Trophoblast cell (in vitro differentiated cells and primary cell): ENCODE data around the gene LRRN4.
"Not testable (repeated sequence)": the region's sequence is repeated elsewhere in the genome, so short reads cannot be mapped to it uniquely, and the experiment has no call there.

Experiments
- DNase-seq, 2 donors: peaks; one replicate each; pipeline ENCODE4 v3.0.0-alpha.2; 2016
- H2AFZ ChIP-seq: 2 replicates; pipeline ENCODE4 v1.6.1; 2013; ENCODE audit warnings: low read length, moderate library complexity, mild to moderate bottlenecking; ENCODE audit not compliant: insufficient read depth, poor library complexity
- H2AK5ac ChIP-seq: 2 replicates; pipeline ENCODE4 v1.6.1; 2013; ENCODE audit warnings: mild to moderate bottlenecking, low read length
- H2BK120ac ChIP-seq: 2 replicates; pipeline ENCODE4 v1.6.1; 2013; ENCODE audit warnings: low read length, mild to moderate bottlenecking, moderate library complexity; ENCODE audit not compliant: insufficient read depth, poor library complexity
- H2BK12ac ChIP-seq: 2 replicates; pipeline ENCODE4 v1.6.1; 2013; ENCODE audit warnings: mild to moderate bottlenecking, low read length, moderate library complexity
- H2BK5ac ChIP-seq: 2 replicates; pipeline ENCODE4 v1.6.1; 2013; ENCODE audit warnings: low read length, low read depth, moderate library complexity, mild to moderate bottlenecking; ENCODE audit not compliant: poor library complexity
- H3K14ac ChIP-seq: 2 replicates; pipeline ENCODE4 v1.6.1; 2013; ENCODE audit warnings: mild to moderate bottlenecking, low read length
- H3K18ac ChIP-seq: 2 replicates; pipeline ENCODE4 v1.6.1; 2013; ENCODE audit warnings: mild to moderate bottlenecking, low read length
- H3K23ac ChIP-seq: 2 replicates; pipeline ENCODE4 v1.6.1; 2013; ENCODE audit warnings: low read length
- H3K27ac ChIP-seq: 2 replicates; pipeline ENCODE4 v1.5.1; 2013; ENCODE audit warnings: low read depth, mild to moderate bottlenecking, inconsistent platforms, low read length, moderate library complexity
- H3K27me3 ChIP-seq: 2 replicates; pipeline ENCODE4 v1.6.1; 2013; ENCODE audit warnings: inconsistent platforms, mild to moderate bottlenecking, low read length, moderate library complexity; ENCODE audit not compliant: insufficient read depth
- H3K36me3 ChIP-seq, 2 experiments: 1 replicate in 1 of 2; 2 replicates in 1 of 2; pipeline ENCODE4 v1.6.1; 2013; ENCODE audit warnings: low read length in 2 of 2, mild to moderate bottlenecking in 2 of 2, moderate library complexity in 1 of 2; ENCODE audit not compliant: insufficient read depth in 2 of 2, control insufficient read depth in 1 of 2
- H3K4ac ChIP-seq: 2 replicates; pipeline ENCODE4 v1.6.1; 2013; ENCODE audit warnings: low read depth, mild to moderate bottlenecking, low read length, moderate library complexity
- H3K4me1 ChIP-seq, 2 experiments: 1 replicate in 1 of 2; 2 replicates in 1 of 2; pipeline ENCODE4 v1.6.1; 2013; ENCODE audit warnings: low read length in 2 of 2, mild to moderate bottlenecking in 2 of 2, moderate library complexity in 1 of 2; ENCODE audit not compliant: insufficient read depth in 2 of 2, control insufficient read depth in 1 of 2
- H3K4me2 ChIP-seq: 2 replicates; pipeline ENCODE4 v1.6.1; 2013; ENCODE audit warnings: inconsistent platforms, mild to moderate bottlenecking, low read length, moderate library complexity
- H3K4me3 ChIP-seq: 2 replicates; pipeline ENCODE4 v1.5.1; 2013; ENCODE audit warnings: mild to moderate bottlenecking, low read depth, low read length, inconsistent platforms
- H3K79me1 ChIP-seq: one replicate; pipeline ENCODE4 v1.6.1; 2013; ENCODE audit warnings: low read length
- H3K79me2 ChIP-seq: 2 replicates; pipeline ENCODE4 v1.6.1; 2013; ENCODE audit warnings: low read length, mild to moderate bottlenecking; ENCODE audit not compliant: control insufficient read depth, insufficient read depth, poor library complexity
- H3K9ac ChIP-seq: 2 replicates; pipeline ENCODE4 v1.6.1; 2013; ENCODE audit warnings: mild to moderate bottlenecking, low read length
- H3K9me3 ChIP-seq: 2 replicates; pipeline ENCODE4 v1.6.1; 2013; ENCODE audit warnings: low read depth, mild to moderate bottlenecking, control low read depth, inconsistent platforms, low read length; ENCODE audit not compliant: insufficient read depth
- H4K12ac ChIP-seq: 2 replicates; pipeline ENCODE4 v1.6.1; 2013; ENCODE audit warnings: low read depth, mild to moderate bottlenecking, low read length, moderate library complexity
- H4K8ac ChIP-seq: 2 replicates; pipeline ENCODE4 v1.6.1; 2013; ENCODE audit warnings: low read depth, mild to moderate bottlenecking, low read length, moderate library complexity
- H4K91ac ChIP-seq: one replicate; pipeline ENCODE4 v1.6.1; 2013; ENCODE audit warnings: low read depth, mild to moderate bottlenecking, low read length, moderate library complexity
- WGBS: extraction: QIAGEN DNeasy Blood & Tissue Kit; methylation state at CpG from one replicate; pipeline ENCODE4 v1.1.7; 2013; ENCODE audit warnings: missing lambda C conversion rate; ENCODE audit not compliant: insufficient read length, insufficient coverage; ENCODE audit errors: extremely low coverage; 5-methylcytosine and 5-hydroxymethylcytosine counted together

LRRN4 gene

DNA sequence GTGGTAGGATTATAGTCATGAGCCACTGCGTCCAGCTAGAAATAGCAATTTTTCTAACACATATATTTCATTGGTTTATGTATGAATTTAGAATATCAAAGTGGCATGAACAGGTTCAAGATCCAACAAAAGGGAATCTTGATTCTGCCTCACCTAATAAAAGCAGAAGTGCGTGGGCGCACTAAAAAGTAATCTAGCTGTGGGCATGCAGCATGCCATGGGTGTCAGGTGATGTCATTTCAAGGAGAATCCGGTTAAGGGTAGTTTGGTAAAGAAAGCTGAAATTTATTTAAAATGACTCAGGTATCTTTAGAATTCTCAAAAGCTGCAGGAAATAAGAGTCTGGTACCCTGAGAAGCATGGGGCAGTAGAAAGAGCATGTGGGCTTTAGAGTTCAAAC, 17.6 kb downstream of the LRRN4 start:
- no peak overlapping the region for H3K9ac ChIP-seq
- H3K18ac ChIP-seq: no peak overlapping the region
- H3K79me2 ChIP-seq: no peaks in the 10 kb centered on the region
- H3K27me3 ChIP-seq: no peaks in the 10 kb centered on the region
- no peak overlapping the region for H3K14ac ChIP-seq
- no peak overlapping the region for H3K4me2 ChIP-seq
- no peak overlapping the region for H2BK12ac ChIP-seq
- H2AFZ ChIP-seq: no peak overlapping the region
- H3K4me1 ChIP-seq: no peaks in the 10 kb centered on the region
- H2BK5ac ChIP-seq: no peak overlapping the region
- no peak overlapping the region for H3K4ac ChIP-seq
- no peak overlapping the region for H3K4me3 ChIP-seq
- no peaks in the 10 kb centered on the region for H3K79me1 ChIP-seq
- no CpG with 5 or more reads among the region's 4 CpGs for WGBS
- no peak overlapping the region for H4K8ac ChIP-seq
- H4K12ac ChIP-seq: no peak overlapping the region
- DNase-seq: no peak
- no peak overlapping the region for H3K27ac ChIP-seq
- H2BK120ac ChIP-seq: no peak overlapping the region
- H2AK5ac ChIP-seq: no peak overlapping the region
- H3K23ac ChIP-seq: no peak overlapping the region
- no peak overlapping the region for H4K91ac ChIP-seq
- H3K9me3 ChIP-seq: no peaks in the 10 kb centered on the region
- peaks cover 15 to 27% of the 10 kb centered on the region in 2 experiments for H3K36me3 ChIP-seq

- Histone ChIP-seq H3K23ac (no peak overlapping the region), H3K27me3 (no peaks in the 10 kb centered on the region), H3K4me2 (no peak overlapping the region), H3K9me3 (no peaks in the 10 kb centered on the region), H3K4me1 (no peaks in the 10 kb centered on the region), H4K8ac (no peak overlapping the region), H2AFZ (no peak overlapping the region), H3K36me3 (peaks cover 8 to 17% of the 10 kb centered on the region in 2 experiments), H4K12ac (no peak overlapping the region), H2BK5ac (no peak overlapping the region), H2AK5ac (no peak overlapping the region), H3K79me2 (no peaks in the 10 kb centered on the region), H4K91ac (no peak overlapping the region), H2BK120ac (no peak overlapping the region), H3K9ac (no peak overlapping the region), H2BK12ac (no peak overlapping the region), H3K18ac (no peak overlapping the region), H3K27ac (no peak overlapping the region), H3K79me1 (no peaks in the 10 kb centered on the region), H3K14ac (no peak overlapping the region), H3K4ac (no peak overlapping the region), H3K4me3 (no peak overlapping the region)
- no peak for DNase-seq
- 100% methylated on average over 1 of the region's 2 CpGs for WGBS
Measured at GRCh38 chr20:6034134-6034969, 19.5 kb downstream of the LRRN4 start.

DNA sequence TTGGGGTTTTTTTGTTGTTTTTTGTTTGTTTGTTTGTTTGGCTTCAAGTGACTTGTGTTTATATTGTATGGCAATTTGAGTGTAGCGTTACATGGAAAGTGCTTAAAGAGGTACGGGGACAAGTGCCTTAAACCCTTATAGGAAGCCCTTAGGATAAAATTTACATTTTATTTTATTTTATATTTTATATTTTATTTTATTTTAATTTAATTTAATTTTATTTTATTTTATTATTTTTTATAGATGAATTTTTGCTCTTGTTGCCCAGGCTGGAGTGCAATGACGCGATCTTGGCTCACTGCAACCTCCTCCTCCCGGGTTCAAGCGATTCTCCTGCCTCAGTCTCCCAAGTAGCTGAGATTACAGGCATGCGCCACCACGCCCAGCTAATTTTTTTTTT, 21.0 kb downstream of the LRRN4 start:
- H2BK12ac ChIP-seq, H3K79me2 ChIP-seq, H3K4ac ChIP-seq, H4K12ac ChIP-seq, H3K9ac ChIP-seq, H2BK5ac ChIP-seq, H4K91ac ChIP-seq, H3K9me3 ChIP-seq, H2AK5ac ChIP-seq, H3K27ac ChIP-seq, H3K18ac ChIP-seq, H3K79me1 ChIP-seq, H2BK120ac ChIP-seq, H3K4me2 ChIP-seq, H3K4me3 ChIP-seq, H3K14ac ChIP-seq, DNase-seq, H3K23ac ChIP-seq, H2AFZ ChIP-seq, H4K8ac ChIP-seq, H3K4me1 ChIP-seq, H3K27me3 ChIP-seq: not testable (repeated sequence)
- H3K36me3 ChIP-seq: peaks cover 5 to 12% of the 10 kb centered on the region in 2 experiments
- WGBS: no CpG with 5 or more reads among the region's 8 CpGs

- Histone ChIP-seq H4K8ac (no peak overlapping the region), H3K27ac (no peak overlapping the region), H4K12ac (no peak overlapping the region), H4K91ac (no peak overlapping the region), H3K14ac (no peak overlapping the region), H3K23ac (no peak overlapping the region), H3K79me1 (no peaks in the 10 kb centered on the region), H2BK12ac (no peak overlapping the region), H3K4me2 (no peak overlapping the region), H2AK5ac (no peak overlapping the region), H3K4me3 (no peak overlapping the region), H2BK120ac (no peak overlapping the region), H2BK5ac (no peak overlapping the region), H3K4me1 (no peaks in the 10 kb centered on the region), H2AFZ (no peak overlapping the region), H3K9ac (no peak overlapping the region), H3K4ac (no peak overlapping the region), H3K9me3 (no peaks in the 10 kb centered on the region), H3K27me3 (no peaks in the 10 kb centered on the region), H3K79me2 (no peaks in the 10 kb centered on the region), H3K18ac (no peak overlapping the region), H3K36me3 (peaks cover 4 to 10% of the 10 kb centered on the region in 2 experiments)
- no CpG with 5 or more reads among the region's 6 CpGs for WGBS
- DNase-seq: no peak
Measured at GRCh38 chr20:6030453-6031080, 23.3 kb downstream of the LRRN4 start.
